ENCODE data around the gene NFASC.

- TF ChIP-seq, protein P1, sequence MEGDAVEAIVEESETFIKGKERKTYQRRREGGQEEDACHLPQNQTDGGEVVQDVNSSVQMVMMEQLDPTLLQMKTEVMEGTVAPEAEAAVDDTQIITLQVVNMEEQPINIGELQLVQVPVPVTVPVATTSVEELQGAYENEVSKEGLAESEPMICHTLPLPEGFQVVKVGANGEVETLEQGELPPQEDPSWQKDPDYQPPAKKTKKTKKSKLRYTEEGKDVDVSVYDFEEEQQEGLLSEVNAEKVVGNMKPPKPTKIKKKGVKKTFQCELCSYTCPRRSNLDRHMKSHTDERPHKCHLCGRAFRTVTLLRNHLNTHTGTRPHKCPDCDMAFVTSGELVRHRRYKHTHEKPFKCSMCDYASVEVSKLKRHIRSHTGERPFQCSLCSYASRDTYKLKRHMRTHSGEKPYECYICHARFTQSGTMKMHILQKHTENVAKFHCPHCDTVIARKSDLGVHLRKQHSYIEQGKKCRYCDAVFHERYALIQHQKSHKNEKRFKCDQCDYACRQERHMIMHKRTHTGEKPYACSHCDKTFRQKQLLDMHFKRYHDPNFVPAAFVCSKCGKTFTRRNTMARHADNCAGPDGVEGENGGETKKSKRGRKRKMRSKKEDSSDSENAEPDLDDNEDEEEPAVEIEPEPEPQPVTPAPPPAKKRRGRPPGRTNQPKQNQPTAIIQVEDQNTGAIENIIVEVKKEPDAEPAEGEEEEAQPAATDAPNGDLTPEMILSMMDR (IDR thresholded peaks at IDR 0.05; ENCODE audit: low read depth, low read length), result no peak
- no peak for TF ChIP-seq EZH2phosphoT487 (IDR thresholded peaks at IDR 0.05; ENCODE audit: low read depth)
These were observed 186.4 kb downstream of the NFASC start for GRCh38 chr1:205056956-205057568.
